HG03558 (cell line): Measurements from ENCODE around the gene PRICKLE1.

ENCODE experiments used
- ATAC-seq: cut with Tn5 transposase; IDR thresholded peaks from one replicate; pipeline ENCODE4 v1.9.1; 2021; ENCODE audit warnings: moderate number of reproducible peaks; ENCODE audit not compliant: unreplicated experiment; ENCODE audit errors: extremely low read depth

The PRICKLE1 gene

GRCh38 chr12:42410340-42410739, 179.2 kb downstream of the PRICKLE1 start:
- ATAC-seq = no peak

- no peak for ATAC-seq
These were observed 180.1 kb downstream of the PRICKLE1 start for GRCh38 chr12:42409471-42409870.

GRCh38 chr12:42407306-42407705, 182.2 kb downstream of the PRICKLE1 start:
- no peak for ATAC-seq
